Stimulated activated CD4-positive, alpha-beta T cell treated with anti-CD3 and anti-CD28 coated beads, Interleukin-4, amount 100 ng/mL, for 48 hours (primary cell): ENCODE measurements around the gene LNX2.

Source experiments
- DNase-seq, 2 donors: peaks; one replicate each; pipeline ENCODE4 v3.0.0-alpha.2; 2020; ENCODE audit warnings: low read depth in 2 of 2

LNX2 gene

GRCh38 chr13:27504868-27505194 lies 115.5 kb downstream of the LNX2 start:
- no peak for DNase-seq

- DNase-seq = no peak
Measured at GRCh38 chr13:27504128-27504867, 116.0 kb downstream of the LNX2 start.

DNA sequence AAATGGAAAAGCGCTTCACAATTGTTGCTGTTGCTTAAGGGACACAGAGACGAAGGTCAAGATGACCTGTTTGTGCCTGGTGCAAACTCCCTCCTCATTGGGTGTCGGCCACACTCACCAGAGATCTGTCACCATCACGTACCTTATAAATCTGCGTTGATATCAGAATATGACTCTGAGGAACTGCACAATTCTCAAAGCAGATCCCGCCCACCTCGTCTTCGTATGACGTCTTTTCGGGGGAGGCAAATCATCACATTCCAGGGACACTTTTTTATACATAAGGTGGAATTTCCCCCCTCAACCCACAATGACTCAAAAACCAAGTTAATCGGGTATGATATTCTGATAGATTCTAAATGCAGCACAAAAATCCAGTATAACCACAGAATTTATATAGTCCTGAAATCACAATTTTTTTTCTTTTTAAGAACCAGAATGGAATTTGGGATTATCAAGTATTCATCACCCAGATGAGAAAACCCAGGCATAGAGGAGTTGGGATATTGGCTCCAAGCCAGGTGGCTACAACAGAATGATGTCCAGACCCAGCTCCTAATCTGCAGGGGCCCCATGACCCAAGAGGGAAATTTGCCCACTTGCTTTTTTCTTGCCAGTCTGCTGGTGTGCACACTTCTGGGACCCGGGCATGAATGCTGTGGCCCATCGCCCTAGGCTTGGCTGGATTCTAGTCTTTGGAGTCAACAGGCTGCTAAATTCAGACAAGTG lies 119.4 kb downstream of the LNX2 start:
- DNase-seq = no peak

GRCh38 chr13:27497563-27498230 lies 122.6 kb downstream of the LNX2 start:
- no peak for DNase-seq

DNA sequence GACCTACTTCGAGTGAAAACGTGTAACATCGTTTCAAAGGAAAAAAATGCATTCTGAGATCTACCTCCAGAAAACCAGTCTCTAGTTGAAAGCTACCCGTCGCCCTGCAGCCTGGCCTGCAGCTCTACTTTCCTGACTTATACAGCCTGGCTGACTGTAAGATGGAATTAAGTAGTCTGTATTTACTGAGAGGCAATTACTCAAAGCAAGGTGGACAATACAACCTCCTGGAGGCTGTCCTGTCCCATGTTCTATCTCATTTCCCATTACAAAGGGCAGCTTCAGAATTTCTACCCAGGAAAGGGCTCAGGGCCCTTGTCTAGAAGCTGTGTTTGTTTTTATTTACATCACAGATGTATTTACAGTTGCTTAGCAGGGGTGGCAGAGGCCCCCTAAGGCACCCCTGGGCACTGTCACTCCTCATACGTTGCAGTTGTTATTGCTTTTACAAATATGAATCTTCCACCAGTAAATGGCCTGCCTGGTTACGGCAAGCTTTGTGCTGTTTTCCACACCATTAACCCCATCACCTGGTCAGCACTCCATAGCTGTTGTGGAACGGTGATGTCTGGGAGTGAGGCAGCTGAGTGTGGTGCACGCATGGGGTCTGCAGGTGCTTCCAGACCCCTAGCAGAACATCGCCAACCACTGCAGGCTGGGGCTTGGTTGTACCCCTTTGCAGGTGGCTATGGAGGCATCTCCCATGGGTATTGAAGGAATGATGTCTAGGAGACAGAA lies 123.6 kb downstream of the LNX2 start:
- DNase-seq = no peak

DNA sequence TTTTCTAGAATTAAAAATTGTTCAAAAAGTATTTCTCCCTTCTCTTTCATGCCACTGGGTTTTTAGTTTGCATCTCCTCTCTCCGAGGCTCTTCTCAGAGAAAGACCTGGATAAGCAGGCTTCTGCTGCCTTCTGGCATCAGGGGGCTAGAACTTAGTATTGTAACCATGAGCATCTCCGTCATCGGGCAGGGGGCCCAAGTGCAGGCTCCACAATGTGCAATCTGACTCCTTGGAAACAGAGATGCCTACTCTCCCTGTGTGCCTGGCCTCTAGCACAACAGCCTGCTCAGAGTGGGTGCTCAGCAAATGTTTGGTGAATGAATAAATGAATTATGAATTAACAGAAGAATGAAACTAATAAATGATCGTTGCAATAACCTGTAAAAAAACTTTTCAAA lies 124.3 kb downstream of the LNX2 start:
- DNase-seq = no peak
